Measurements from ENCODE around the gene SAP30BP.

Gene SAP30BP

DNA sequence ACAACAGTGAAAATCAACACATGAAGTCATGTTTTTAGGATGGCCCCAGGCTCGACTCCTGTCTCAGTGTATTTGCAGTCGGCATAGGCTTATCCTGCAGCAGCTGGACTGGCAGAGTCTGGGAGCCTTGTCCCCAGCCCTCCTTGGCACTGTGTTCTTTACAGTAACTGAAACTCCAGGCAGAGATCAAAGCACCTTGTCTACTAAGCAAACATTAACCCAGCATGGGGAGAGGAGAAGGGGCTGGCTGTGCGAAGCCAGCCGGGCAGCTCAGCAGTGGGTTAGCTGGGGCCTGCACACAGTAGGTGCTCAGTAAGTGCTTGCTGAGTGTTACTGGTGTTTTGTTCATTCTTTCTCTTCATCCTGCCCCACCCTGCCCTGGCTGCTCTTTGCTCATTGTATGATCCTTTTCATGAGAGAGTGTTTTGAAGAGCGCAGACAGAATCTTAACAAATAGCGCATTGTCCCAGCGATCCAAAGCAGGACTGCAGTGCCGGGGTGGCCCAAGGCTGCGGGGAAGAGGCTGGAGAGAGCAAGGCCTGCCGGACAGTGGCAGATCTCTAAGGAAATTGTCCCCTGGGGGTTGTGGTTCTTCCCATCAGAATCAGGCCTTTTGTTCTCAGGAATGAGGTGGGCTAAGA lies 30.6 kb downstream of the SAP30BP start:
- TF ChIP-seq, protein P1, sequence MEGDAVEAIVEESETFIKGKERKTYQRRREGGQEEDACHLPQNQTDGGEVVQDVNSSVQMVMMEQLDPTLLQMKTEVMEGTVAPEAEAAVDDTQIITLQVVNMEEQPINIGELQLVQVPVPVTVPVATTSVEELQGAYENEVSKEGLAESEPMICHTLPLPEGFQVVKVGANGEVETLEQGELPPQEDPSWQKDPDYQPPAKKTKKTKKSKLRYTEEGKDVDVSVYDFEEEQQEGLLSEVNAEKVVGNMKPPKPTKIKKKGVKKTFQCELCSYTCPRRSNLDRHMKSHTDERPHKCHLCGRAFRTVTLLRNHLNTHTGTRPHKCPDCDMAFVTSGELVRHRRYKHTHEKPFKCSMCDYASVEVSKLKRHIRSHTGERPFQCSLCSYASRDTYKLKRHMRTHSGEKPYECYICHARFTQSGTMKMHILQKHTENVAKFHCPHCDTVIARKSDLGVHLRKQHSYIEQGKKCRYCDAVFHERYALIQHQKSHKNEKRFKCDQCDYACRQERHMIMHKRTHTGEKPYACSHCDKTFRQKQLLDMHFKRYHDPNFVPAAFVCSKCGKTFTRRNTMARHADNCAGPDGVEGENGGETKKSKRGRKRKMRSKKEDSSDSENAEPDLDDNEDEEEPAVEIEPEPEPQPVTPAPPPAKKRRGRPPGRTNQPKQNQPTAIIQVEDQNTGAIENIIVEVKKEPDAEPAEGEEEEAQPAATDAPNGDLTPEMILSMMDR (conservative IDR thresholded peaks at IDR 0.05; ENCODE audit: control insufficient read depth, insufficient read depth, low read depth, low read length): no peak
- no peak for DNase-seq (ENCODE audit: low read depth)
- H3K4me3 ChIP-seq (ENCODE audit: control insufficient read depth, low read depth, low read length): no peak overlapping the region

DNA sequence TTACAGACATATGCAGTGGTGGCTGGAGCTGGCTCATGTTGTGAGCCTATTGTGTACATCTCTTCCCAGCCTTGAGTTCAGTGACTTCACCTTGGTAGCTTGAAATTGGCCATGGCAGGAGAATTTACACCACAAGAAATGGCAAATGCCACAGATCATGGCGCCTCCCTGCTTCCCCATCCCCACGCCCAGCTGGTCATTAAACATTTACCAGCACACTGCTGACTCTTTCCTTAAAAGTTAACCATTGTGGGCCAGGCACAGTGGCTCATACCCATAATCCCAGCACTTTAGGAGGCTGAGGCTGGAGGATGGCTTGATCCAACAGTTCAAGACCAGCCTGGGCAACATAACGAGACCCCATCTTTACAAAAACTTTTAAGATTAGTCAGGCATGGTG lies 31.5 kb downstream of the SAP30BP start:
- TF ChIP-seq, protein P1 (conservative IDR thresholded peaks at IDR 0.05; ENCODE audit: control insufficient read depth, insufficient read depth, low read depth, low read length): no peak
- no peak for DNase-seq (ENCODE audit: low read depth)
- no peak overlapping the region for H3K4me3 ChIP-seq (ENCODE audit: control insufficient read depth, low read depth, low read length)

DNA sequence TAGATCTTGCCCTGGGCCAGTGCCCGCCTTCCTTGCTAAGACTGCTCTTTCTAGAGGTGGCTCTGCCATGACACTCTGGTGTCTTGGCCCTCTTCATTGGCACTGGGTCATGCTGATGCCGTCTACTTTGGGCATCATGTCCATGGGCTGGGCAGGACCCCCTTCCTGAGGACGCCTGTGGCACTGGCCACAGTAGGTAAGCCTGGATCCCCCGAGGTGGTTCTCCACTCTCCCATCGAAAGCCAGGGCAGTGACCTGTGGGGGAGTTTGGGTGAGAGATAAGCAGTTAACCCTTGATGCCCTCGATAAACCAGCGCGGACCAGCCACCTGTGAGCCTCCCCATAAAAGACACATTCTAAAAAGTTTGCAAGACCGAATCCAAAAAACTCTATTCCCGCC lies 34.1 kb downstream of the SAP30BP start:
- no peak for DNase-seq (ENCODE audit: low read depth)
- TF ChIP-seq, protein P1 (conservative IDR thresholded peaks at IDR 0.05; ENCODE audit: control insufficient read depth, insufficient read depth, low read depth, low read length): no peak
- no peak overlapping the region for H3K4me3 ChIP-seq (ENCODE audit: control insufficient read depth, low read depth, low read length)

DNA sequence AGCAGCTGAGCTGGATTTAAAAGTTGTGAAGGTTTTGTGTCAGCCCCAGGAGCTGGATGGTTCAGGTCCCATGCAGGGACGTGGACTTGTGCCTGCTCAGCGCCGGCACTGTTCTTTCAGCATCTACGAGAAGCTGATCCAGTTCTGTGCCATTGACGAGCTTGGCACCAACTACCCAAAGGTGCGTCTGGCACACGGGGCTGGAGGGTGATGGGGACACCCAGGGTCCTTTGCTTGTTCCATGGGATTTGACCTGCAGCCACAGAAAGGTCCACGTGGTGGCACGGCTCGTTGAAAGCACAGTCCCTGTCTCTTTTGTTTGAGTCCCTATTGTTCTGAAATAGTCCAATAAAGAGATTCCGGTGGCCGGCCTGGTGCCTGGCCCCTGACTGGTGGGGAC lies 36.1 kb downstream of the SAP30BP start:
- TF ChIP-seq, protein P1 (conservative IDR thresholded peaks at IDR 0.05; ENCODE audit: control insufficient read depth, insufficient read depth, low read depth, low read length): no peak
- H3K4me3 ChIP-seq (ENCODE audit: control insufficient read depth, low read depth, low read length): no peak overlapping the region
- no peak for DNase-seq (ENCODE audit: low read depth)

DNA sequence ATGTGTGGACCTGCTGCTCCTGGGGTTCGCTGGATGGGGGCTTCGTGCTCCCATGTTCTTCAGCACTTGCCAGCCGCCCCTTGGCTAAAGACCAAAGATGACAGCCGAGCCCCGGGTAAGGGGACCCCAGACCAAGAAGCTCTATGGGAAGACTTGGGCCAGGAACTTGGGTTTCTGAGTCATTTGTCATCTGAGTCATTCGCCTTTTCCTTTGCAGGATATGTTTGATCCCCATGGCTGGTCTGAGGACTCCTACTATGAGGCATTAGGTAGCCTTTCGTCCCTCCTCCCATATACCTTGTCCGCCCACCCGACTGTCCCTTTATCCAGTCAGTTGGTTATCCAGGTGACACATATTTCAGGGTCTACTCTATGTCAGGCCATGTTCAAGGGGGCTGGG lies 36.5 kb downstream of the SAP30BP start:
- DNase-seq (ENCODE audit: low read depth): peak; percentile 24
- TF ChIP-seq, protein P1 (conservative IDR thresholded peaks at IDR 0.05; ENCODE audit: control insufficient read depth, insufficient read depth, low read depth, low read length): no peak
- H3K4me3 ChIP-seq (ENCODE audit: control insufficient read depth, low read depth, low read length): no peak overlapping the region

DNA sequence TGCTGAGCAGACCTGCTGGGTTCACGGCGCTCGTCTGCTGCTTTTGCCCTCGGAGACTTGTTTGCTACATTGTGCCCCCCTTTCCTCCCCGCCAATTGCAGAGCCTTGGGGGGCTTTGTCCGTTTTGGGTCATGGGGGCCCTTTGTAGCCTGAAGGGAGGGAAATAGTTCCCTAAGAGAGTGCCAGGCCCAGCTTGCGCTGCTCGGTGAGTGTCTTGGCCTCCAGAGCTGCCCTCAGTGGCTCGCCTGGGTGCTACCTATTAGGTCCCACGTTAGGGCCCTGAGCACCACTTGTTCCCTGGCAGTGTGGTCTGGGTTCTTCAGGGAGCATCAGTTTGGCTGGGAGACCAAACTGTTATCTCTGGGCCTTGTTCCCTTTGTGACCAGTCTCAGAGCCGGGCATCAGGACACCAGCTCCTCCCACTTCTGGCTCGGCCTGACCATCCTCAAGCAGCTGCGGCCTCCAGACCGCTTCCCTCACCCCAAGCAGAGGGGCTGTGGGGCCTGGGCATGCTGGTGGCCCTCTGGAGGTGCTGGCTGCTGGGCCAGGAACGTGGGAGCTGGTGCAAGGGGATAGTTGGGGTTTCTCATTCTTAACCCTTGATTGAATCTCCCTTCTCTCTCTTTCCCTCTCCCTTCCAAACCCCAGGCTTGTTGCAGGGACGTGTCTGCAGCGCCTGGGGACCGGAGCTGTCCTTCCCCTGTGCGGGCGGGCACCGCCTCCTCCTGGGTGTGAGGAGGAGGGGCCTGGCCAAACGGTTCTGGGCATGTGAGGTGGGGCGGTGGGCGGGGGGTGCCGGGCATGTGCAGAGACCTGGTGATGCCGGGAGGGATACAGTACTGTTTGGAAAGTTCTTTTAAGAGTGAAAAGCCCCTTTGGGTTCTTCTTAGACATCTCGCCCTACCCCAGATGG lies 38.1 kb downstream of the SAP30BP start:
- TF ChIP-seq, protein P1 (conservative IDR thresholded peaks at IDR 0.05; ENCODE audit: control insufficient read depth, insufficient read depth, low read depth, low read length): no peak
- H3K4me3 ChIP-seq (ENCODE audit: control insufficient read depth, low read depth, low read length): no peak overlapping the region
- DNase-seq (ENCODE audit: low read depth): no peak

All from fibroblast of mammary gland (primary cell).